RWPE1 (cell line): ENCODE measurements around the gene TBCD.

Experiments
- CTCF ChIA-PET: fragments of 350-600 bp; sonication (Branson Sonifier 250); formaldehyde crosslinking; extraction: SDS; loops from one replicate; lab custom pipeline; 2021; lab: Yijun Ruan, JAX
- POLR2A ChIA-PET: fragments of 400-600 bp; formaldehyde crosslinking; extraction: SDS; loops from one replicate; lab custom pipeline; 2020; ENCODE audit warnings: antibody characterized with exemption; ENCODE audit not compliant: low non-redundant PET; lab: Yijun Ruan, JAX
- DNase-seq: peaks from one replicate; pipeline ENCODE4 v3.0.0; 2012; ENCODE audit warnings: low spot score
- H3K27ac ChIP-seq: fragments of 450-650 bp; 2 replicates; pipeline ENCODE4 v1.5.1; 2017
- TF ChIP-seq, protein P1 (sequence below): fragments of 450-650 bp; conservative IDR thresholded peaks from 2 replicates; pipeline ENCODE4 v1.5.1; 2017; ENCODE audit warnings: low read depth, mild to moderate bottlenecking

The TBCD gene

DNA sequence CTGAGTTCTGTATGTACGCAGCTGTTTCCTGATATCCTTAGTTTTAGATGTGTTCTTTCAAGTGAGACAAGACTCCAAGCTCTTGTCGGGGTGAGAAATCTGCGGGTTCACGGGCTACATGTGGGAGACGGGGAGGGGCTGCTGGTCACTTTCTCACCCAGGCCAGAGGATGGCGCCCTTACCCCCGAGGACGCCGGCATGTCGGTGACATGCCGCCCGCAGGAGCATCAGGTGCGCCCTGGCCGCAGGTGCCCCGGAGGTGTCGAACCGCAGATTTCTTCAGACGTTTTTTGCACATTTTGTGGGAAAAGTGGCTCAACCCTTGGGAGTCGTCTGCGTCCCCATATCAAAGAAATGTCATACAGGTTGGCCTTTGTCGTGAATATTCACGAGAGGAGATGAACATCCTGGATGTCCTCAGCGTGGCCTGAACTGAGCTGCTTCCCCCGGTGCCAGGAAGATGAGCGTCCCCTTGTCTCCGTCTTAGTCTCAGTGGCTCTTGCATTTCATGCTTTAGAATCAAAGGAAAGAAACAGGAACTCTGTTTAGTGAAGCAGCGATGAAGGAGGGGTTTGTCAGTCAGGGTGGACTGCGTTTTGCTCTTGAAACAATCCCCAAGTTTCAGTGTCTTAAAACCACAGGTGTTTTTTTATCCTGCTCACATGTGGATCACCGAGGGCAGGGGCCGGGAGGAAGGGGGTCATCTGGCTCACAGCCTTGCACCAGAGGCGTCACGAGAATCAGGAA, 163.3 kb downstream of the TBCD start:
- DNase-seq, result no peak
- no peak overlapping the region for H3K27ac ChIP-seq
- CTCF ChIA-PET, result interaction anchor here (0.7 to 2.3 kb wide), 6 partner anchors 10 to 133 kb away, joined by 3 to 11 read pairs (median 4); no protein-coding TSS in a partner anchor
- TF ChIP-seq, protein P1, sequence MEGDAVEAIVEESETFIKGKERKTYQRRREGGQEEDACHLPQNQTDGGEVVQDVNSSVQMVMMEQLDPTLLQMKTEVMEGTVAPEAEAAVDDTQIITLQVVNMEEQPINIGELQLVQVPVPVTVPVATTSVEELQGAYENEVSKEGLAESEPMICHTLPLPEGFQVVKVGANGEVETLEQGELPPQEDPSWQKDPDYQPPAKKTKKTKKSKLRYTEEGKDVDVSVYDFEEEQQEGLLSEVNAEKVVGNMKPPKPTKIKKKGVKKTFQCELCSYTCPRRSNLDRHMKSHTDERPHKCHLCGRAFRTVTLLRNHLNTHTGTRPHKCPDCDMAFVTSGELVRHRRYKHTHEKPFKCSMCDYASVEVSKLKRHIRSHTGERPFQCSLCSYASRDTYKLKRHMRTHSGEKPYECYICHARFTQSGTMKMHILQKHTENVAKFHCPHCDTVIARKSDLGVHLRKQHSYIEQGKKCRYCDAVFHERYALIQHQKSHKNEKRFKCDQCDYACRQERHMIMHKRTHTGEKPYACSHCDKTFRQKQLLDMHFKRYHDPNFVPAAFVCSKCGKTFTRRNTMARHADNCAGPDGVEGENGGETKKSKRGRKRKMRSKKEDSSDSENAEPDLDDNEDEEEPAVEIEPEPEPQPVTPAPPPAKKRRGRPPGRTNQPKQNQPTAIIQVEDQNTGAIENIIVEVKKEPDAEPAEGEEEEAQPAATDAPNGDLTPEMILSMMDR, result no peak
- POLR2A ChIA-PET, result interaction anchor here (0.5 kb wide), 1 partner anchor 420 kb away, joined by 6 read pairs; no protein-coding TSS in a partner anchor

DNA sequence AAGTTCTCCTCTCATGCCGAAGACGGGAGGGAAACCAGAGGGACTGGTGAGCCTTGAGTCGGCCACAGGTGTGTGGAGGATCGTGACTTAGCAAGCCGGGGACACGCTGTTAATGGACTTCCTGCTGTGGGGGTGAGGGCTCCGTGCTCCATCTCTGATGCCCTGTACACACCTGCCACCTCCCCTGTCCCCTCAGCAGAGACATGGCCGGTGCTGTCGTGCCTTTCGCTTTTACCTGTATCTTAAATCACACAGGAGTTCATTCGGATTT, 163.8 kb downstream of the TBCD start:
- no peak for DNase-seq
- TF ChIP-seq, protein P1, result no peak
- CTCF ChIA-PET, result interaction anchor here (1.1 kb wide), 1 partner anchor 134 kb away, joined by 3 read pairs; no protein-coding TSS in a partner anchor
- POLR2A ChIA-PET, result no interaction called here
- H3K27ac ChIP-seq, result no peak overlapping the region

DNA sequence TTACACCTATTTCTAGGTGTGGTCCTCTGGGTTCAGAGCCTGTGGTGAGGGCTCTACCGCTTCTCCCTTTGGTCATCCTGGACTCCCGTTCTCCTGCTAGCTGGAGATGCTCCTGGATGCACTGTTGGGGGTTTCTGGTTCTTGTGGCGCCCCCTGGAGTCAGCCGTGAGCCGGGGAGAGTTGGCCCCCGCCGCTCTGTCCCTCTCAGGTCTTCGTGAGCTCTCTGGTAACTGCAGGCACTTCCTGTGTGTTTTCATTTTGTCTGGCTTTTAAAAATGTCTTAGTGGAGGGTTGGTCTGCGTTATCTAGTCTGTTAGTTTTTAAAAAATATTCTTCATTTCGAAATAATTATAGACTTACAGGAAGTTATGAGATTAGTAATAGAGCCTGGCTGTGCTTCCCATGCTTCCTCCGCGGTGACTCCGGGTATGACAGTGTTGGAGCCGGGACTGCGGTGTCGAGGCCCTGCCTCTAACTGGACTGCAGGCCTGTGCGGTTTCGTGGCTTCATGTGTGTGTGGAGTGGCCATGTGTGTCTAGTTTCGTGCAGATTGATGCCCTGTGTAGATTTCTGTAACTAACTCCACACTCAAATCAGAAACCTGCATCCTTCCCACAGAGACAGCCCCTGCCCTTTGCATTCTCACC, 166.0 kb downstream of the TBCD start:
- ChIA-PET CTCF (interaction anchor here (0.6 kb wide), 1 partner anchor 81 kb away, joined by 3 read pairs; no protein-coding TSS in a partner anchor), POLR2A (no interaction called here)
- H3K27ac ChIP-seq, result no peak overlapping the region
- no peak for DNase-seq
- TF ChIP-seq, protein P1, result peak; percentile 24; the same call in 1 of the 2 replicates

DNA sequence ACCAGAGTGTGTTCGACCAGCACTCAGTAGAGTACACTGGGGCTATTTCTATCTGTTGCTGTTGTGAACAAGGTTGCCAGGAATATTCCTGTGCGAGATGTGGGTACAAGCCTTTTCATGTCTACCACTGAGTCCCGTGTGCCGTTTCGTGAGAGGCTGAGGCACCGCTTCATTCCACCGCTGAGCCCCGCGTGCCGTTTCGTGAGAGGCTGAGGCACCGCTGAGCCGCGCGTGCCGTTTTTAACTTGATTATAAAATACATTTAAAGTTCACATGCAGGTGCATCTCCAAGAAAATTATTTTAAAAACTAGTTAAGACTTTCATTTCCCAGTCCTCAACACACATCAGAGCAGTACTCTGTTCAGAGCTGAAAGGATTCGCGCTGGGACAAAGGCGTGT, 166.6 kb downstream of the TBCD start:
- H3K27ac ChIP-seq, result no peak overlapping the region
- ChIA-PET POLR2A (no interaction called here), CTCF (no interaction called here)
- DNase-seq, result no peak
- TF ChIP-seq, protein P1, result no peak

DNA sequence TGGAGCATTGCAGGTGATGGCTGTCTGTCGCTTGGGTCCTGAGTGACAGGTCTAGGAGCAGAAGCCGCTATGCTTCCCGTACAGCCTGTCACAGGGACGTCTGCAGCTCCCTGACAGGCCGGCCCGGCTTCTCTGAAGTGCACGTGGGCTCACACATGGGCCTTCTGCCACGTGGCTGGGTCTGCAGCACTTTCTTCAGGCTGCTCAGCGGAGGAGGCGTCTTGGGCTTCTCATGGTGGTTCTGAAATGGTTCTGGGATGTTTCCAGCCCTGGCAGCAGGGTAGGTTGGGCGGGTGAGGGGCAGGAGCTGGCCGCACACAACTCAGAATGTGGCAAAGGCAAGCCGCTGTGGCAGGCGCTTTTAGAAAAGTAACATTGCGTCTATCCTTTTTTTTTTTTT, 168.3 kb downstream of the TBCD start:
- POLR2A ChIA-PET, result no interaction called here
- no peak overlapping the region for H3K27ac ChIP-seq
- no peak for DNase-seq
- TF ChIP-seq, protein P1, result no peak
- CTCF ChIA-PET, result interaction anchor here (0.6 kb wide), 1 partner anchor 157 kb away, joined by 4 read pairs; no protein-coding TSS in a partner anchor

DNA sequence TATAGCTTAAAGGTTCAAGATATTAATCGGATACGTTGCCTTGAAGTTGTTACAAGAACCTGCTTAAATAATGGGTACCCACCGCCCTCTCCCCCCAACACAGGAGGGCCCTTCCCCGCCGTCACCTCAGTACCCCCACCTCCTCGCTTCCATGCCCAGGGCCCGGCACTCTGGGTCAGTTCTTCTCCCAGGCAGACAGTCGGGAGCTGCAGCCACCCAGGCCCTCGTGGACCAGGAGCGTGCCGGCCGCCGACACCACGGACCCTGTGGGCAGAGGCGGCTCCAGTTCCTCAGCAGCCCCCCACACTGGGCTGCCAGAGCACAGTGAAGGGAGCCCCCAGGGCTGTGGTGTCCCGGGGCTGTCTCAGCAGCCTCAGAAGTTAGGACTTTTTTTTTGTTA, 168.8 kb downstream of the TBCD start:
- H3K27ac ChIP-seq, result no peak overlapping the region
- DNase-seq, result no peak
- TF ChIP-seq, protein P1, result no peak
- ChIA-PET POLR2A (no interaction called here), CTCF (interaction anchor here (0.6 kb wide), 1 partner anchor 156 kb away, joined by 4 read pairs; no protein-coding TSS in a partner anchor)
